ENCODE measurements around the gene LYPD8.

The LYPD8 gene

GRCh38 chr1:248756636-248757035 lies 1.1 kb upstream of the LYPD8 start:
- no peak for ATAC-seq

GRCh38 chr1:248756151-248756550 lies 592 bp upstream of the LYPD8 start:
- ATAC-seq = no peak

GRCh38 chr1:248753708-248754280 lies 1.8 kb downstream of the LYPD8 start:
- no peak for ATAC-seq

GRCh38 chr1:248753029-248753594 lies 2.4 kb downstream of the LYPD8 start:
- no peak for ATAC-seq

- ATAC-seq = no peak
These were observed 3.2 kb downstream of the LYPD8 start for GRCh38 chr1:248752161-248753028.

- ATAC-seq = no peak
These were observed 3.9 kb downstream of the LYPD8 start for GRCh38 chr1:248751635-248752034.

- ATAC-seq = no peak
These were observed 4.4 kb downstream of the LYPD8 start for GRCh38 chr1:248751142-248751541.

- no peak for ATAC-seq
These were observed 5.1 kb downstream of the LYPD8 start for GRCh38 chr1:248750496-248750895.

- no peak for ATAC-seq
These were observed 7.3 kb downstream of the LYPD8 start for GRCh38 chr1:248748211-248748610.

GRCh38 chr1:248740876-248741275 lies 14.7 kb downstream of the LYPD8 start:
- ATAC-seq = no peak

GRCh38 chr1:248739572-248740205 lies 15.9 kb downstream of the LYPD8 start:
- no peak for ATAC-seq

- ATAC-seq = peak in 1 of 2 donors; percentile 9
These were observed 18.1 kb downstream of the LYPD8 start for GRCh38 chr1:248737457-248737856.

- no peak for ATAC-seq
These were observed 18.6 kb downstream of the LYPD8 start for GRCh38 chr1:248736977-248737376.

GRCh38 chr1:248733566-248733965 lies 22.0 kb downstream of the LYPD8 start:
- ATAC-seq = no peak

- ATAC-seq = no peak
These were observed 24.8 kb downstream of the LYPD8 start for GRCh38 chr1:248730507-248731335.

- no peak for ATAC-seq
These were observed 41.3 kb downstream of the LYPD8 start for GRCh38 chr1:248714248-248714647.

GRCh38 chr1:248710305-248710900 lies 45.2 kb downstream of the LYPD8 start:
- ATAC-seq = no peak

- no peak for ATAC-seq
These were observed 51.0 kb downstream of the LYPD8 start for GRCh38 chr1:248704606-248705005.

GRCh38 chr1:248703674-248704073 lies 51.9 kb downstream of the LYPD8 start:
- no peak for ATAC-seq

GRCh38 chr1:248702714-248703113 lies 52.8 kb downstream of the LYPD8 start, which contains the start of gene OR14I1:
Gene OR14I1 (minus strand): TSS chr1:248702766.
- no peak for ATAC-seq

GRCh38 chr1:248699099-248699498 lies 56.5 kb downstream of the LYPD8 start:
- ATAC-seq = no peak

- ATAC-seq = no peak
These were observed 57.7 kb downstream of the LYPD8 start for GRCh38 chr1:248697907-248698306.

Data from activated CD4-positive, CD25-positive, alpha-beta regulatory T cell treated with anti-CD3 and anti-CD28 coated beads, Interleukin-2, amount 50 U/mL, for 24 hours (primary cell).